H1 (cell line): Measurements from ENCODE around the gene ALS2CL. TPM values are rescaled to one million over a fixed set of nuclear protein-coding genes. Genes with fewer than 3 reads are reported as not detected.

Source experiments
- CHD7 ChIP-seq: fragments of 300-600 bp; sonication (generic); IDR thresholded peaks from 2 replicates; pipeline ENCODE4 v1.7.1; 2012; ENCODE audit warnings: low read length, moderate library complexity, mild to moderate bottlenecking, inconsistent platforms; ENCODE audit not compliant: insufficient replicate concordance
- CREB1 ChIP-seq: IDR thresholded peaks from 2 replicates; pipeline ENCODE4 v1.6.1; 2012; ENCODE audit warnings: inconsistent platforms
- CTBP2 ChIP-seq: IDR thresholded peaks from 2 replicates; pipeline ENCODE4 v1.7.0; 2011; ENCODE audit warnings: borderline replicate concordance, mild to moderate bottlenecking, moderate library complexity, mixed read lengths, low read length; ENCODE audit not compliant: insufficient read depth, insufficient read length
- EZH2 ChIP-seq: fragments of 200-600 bp; sonication (generic); IDR thresholded peaks from 2 replicates; pipeline ENCODE4 v1.7.1; 2012; ENCODE audit warnings: low read depth, mild to moderate bottlenecking, moderate library complexity, low read length, inconsistent platforms; ENCODE audit not compliant: severe bottlenecking
- HDAC6 ChIP-seq: IDR thresholded peaks from one replicate; pipeline ENCODE4 v1.7.1; 2012; ENCODE audit warnings: low read depth, mild to moderate bottlenecking, inconsistent platforms, low read length, moderate library complexity
- KDM1A ChIP-seq: fragments of 200-600, 300-600 bp; sonication (generic); IDR thresholded peaks from 2 replicates; pipeline ENCODE4 v1.7.1; 2016; ENCODE audit warnings: mild to moderate bottlenecking, low read length, borderline replicate concordance
- POLR2A ChIP-seq, 2 experiments: IDR thresholded peaks; 1 replicate in 1 of 2; 2 replicates in 1 of 2; pipeline ENCODE4 v1.6.1; 2011; ENCODE audit warnings: low read depth in 2 of 2, low read length in 2 of 2, mild to moderate bottlenecking in 2 of 2; ENCODE audit errors: control extremely low read depth in 1 of 2
- SRF ChIP-seq: IDR thresholded peaks from 2 replicates; pipeline ENCODE4 v1.6.1; 2011; ENCODE audit warnings: mild to moderate bottlenecking, low read depth, low read length, moderate library complexity
- TAF7 ChIP-seq: optimal IDR thresholded peaks from 2 replicates; pipeline ENCODE3; 2011; ENCODE audit warnings: low read depth, mild to moderate bottlenecking, inconsistent platforms, low read length, moderate library complexity, borderline replicate concordance
- TEAD4 ChIP-seq: IDR thresholded peaks from 2 replicates; pipeline ENCODE4 v1.6.1; 2012; ENCODE audit warnings: low read depth, low read length, inconsistent platforms, mixed read lengths
- polyA plus RNA-seq, 7 experiments: library from polyadenylated mRNA; depleted of rRNA in 3 of 7; stranded (reverse) in 5 of 7; unstranded in 2 of 7; fragments of >200 nt in 5 of 7; fragments of 200-250 nt in 2 of 7; gene quantifications; 1 replicate in 5 of 7; 2 replicates in 1 of 7; 4 replicates in 1 of 7; pipeline versions ENCODE4 v1.2.1 to v1.2.3, GENCODE V29; 2011 to 2013; ENCODE audit warnings: missing spikeins in 2 of 7, mixed read lengths in 2 of 7
- total RNA-seq: library from RNA; stranded (reverse); fragmentation: NEBNext Ultra II Directional; extraction: Animal tissue kit (Norgen Biotek cat#: 25700); gene quantifications from 2 replicates; pipeline ENCODE4 v1.2.1, GENCODE V29; 2021

ALS2CL gene
- total and polyA plus RNA-seq, 2 of the 8 experiments (the other 6 are each of a cell fraction or from before 2014, with no cell fraction given), result 4.8 to 5.4 TPM

- no peak for TF ChIP-seq CHD7
- no peak for TF ChIP-seq TAF7
- TF ChIP-seq POLR2A (IDR thresholded peaks at IDR 0.05; ENCODE audit: control extremely low read depth in 1 of 2, low read depth in 2 of 2, low read length in 2 of 2), result no peak
- TF ChIP-seq EZH2, result peak; percentile 52
- no peak for TF ChIP-seq TEAD4
- no peak for TF ChIP-seq KDM1A
- no peak for TF ChIP-seq CTBP2
- TF ChIP-seq SRF, result no peak
- no peak for TF ChIP-seq CREB1
- no peak for TF ChIP-seq HDAC6
Observed at GRCh38 chr3:46693038-46693891, at the start of gene ALS2CL (continued).
